ENCODE results near the gene CDH23. TPM values are rescaled to one million over a fixed set of nuclear protein-coding genes. Genes with fewer than 3 reads are reported as not detected.

The CDH23 gene
- total and polyA plus RNA-seq, 2 of the 8 experiments (the other 6 are each of a cell fraction or from before 2014, with no cell fraction given): 1.9 to 4.9 TPM

DNA sequence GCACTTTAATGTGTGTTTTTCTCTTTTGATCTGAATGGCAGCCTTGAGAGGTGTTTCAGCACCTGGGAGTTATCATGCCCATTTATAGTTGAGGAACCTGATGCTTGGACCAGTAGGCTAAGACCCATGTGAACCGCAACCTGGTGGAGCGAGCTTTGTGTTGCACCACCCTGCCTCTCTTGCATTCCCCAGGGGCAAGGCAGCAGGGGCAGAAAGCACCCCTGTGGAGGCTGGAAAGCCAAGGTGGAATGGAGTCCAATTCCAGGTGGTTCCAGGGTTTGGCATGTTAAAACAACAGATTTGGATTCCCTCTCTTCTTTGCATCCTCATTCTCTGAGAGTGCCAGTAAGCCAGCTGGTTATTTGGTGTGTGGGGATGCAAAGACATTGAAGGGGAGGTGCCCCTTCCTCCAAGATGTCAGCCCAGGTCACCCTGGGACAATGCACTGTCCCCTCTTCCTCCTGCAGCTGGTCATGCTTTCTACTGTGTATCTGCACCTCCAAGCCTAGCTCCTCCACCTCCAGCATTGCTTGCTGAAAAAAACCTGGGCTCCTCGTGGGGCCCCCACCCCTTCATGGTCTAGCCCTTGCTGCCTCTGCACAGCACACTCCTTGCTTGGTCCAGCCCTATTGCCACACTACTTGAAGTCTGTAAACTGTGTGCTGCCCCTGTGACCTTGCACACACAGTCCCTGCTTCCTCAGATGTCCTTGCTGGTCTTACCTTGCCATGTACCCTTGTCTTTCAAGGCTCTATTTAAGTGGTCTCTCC is 5.6 kb upstream of the CDH23 start (continued):
- TF ChIP-seq ZNF274 (IDR thresholded peaks at IDR 0.05; ENCODE audit: borderline replicate concordance, extremely low read depth, low read length) (no peak), SP4 (IDR thresholded peaks at IDR 0.05; ENCODE audit: low read length) (no peak), CBX5 (IDR thresholded peaks at IDR 0.05; ENCODE audit: low read depth, low read length) (no peak), RFX5 (IDR thresholded peaks at IDR 0.05; ENCODE audit: borderline replicate concordance, low read depth, low read length) (no peak), GTF2F1 (IDR thresholded peaks at IDR 0.05; ENCODE audit: borderline replicate concordance, low read depth, low read length) (no peak), BRCA1 (IDR thresholded peaks at IDR 0.05; ENCODE audit: low read depth, low read length) (no peak)
- TF ChIP-seq, protein P1, sequence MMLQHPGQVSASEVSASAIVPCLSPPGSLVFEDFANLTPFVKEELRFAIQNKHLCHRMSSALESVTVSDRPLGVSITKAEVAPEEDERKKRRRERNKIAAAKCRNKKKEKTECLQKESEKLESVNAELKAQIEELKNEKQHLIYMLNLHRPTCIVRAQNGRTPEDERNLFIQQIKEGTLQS (IDR thresholded peaks at IDR 0.05; ENCODE audit: insufficient read depth, low read depth, low read length): no peak
- TF ChIP-seq, protein P2, sequence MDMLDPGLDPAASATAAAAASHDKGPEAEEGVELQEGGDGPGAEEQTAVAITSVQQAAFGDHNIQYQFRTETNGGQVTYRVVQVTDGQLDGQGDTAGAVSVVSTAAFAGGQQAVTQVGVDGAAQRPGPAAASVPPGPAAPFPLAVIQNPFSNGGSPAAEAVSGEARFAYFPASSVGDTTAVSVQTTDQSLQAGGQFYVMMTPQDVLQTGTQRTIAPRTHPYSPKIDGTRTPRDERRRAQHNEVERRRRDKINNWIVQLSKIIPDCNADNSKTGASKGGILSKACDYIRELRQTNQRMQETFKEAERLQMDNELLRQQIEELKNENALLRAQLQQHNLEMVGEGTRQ (IDR thresholded peaks at IDR 0.05; ENCODE audit: low read length): no peak
- TF ChIP-seq, protein P3, sequence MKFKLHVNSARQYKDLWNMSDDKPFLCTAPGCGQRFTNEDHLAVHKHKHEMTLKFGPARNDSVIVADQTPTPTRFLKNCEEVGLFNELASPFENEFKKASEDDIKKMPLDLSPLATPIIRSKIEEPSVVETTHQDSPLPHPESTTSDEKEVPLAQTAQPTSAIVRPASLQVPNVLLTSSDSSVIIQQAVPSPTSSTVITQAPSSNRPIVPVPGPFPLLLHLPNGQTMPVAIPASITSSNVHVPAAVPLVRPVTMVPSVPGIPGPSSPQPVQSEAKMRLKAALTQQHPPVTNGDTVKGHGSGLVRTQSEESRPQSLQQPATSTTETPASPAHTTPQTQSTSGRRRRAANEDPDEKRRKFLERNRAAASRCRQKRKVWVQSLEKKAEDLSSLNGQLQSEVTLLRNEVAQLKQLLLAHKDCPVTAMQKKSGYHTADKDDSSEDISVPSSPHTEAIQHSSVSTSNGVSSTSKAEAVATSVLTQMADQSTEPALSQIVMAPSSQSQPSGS (IDR thresholded peaks at IDR 0.05; ENCODE audit: low read length): no peak
